Measurements from ENCODE around the gene SGTA. TPM values are rescaled to one million over a fixed set of nuclear protein-coding genes. Genes with fewer than 3 reads are reported as not detected.

SGTA gene
- total and polyA plus RNA-seq, 4 donors = 16.7 to 38.4 (median 21.0) TPM

- 98% methylated on average over 8 of the region's 8 CpGs for WGBS
- H3K9ac ChIP-seq (ENCODE audit: low read depth in 1 of 2, low read length in 2 of 2) = no peak overlapping the region
- H3K4me3 ChIP-seq (ENCODE audit: low read depth in 1 of 3, low read length in 3 of 3) = no peak overlapping the region
- no peaks in the 10 kb centered on the region for H3K9me3 ChIP-seq (ENCODE audit: control insufficient read depth in 4 of 4, low read length in 3 of 4)
- peaks cover 0 to 3% (median under 1%) of the 10 kb centered on the region in 4 donors for H3K4me1 ChIP-seq (ENCODE audit: control insufficient read depth in 4 of 4, insufficient read depth in 4 of 4, low read length in 3 of 4)
- H3K36me3 ChIP-seq (ENCODE audit: control insufficient read depth in 4 of 4, insufficient read depth in 3 of 4, low read depth in 1 of 4, low read length in 3 of 4) = peaks cover 0 to 21% (median 6%) of the 10 kb centered on the region in 4 donors
- DNase-seq (ENCODE audit: low spot score) = no peak
- TF ChIP-seq YY1 (IDR thresholded peaks at IDR 0.05) = no peak
- no peak for TF ChIP-seq ATF3 (IDR thresholded peaks at IDR 0.05)
- no peak for TF ChIP-seq EGR1 (IDR thresholded peaks at IDR 0.05; ENCODE audit: low read depth in 2 of 2)
- TF ChIP-seq RXRA (IDR thresholded peaks at IDR 0.05) = no peak
- no peak for TF ChIP-seq REST (IDR thresholded peaks at IDR 0.05)
- TF ChIP-seq HNF4G (IDR thresholded peaks at IDR 0.05) = no peak
- no peak for TF ChIP-seq MAX (IDR thresholded peaks at IDR 0.05)
- TF ChIP-seq RAD21 (IDR thresholded peaks at IDR 0.05) = no peak
- TF ChIP-seq FOXA2 (IDR thresholded peaks at IDR 0.05) = no peak
- TF ChIP-seq GABPA (IDR thresholded peaks at IDR 0.05 in 1 of 2, conservative IDR thresholded peaks at IDR 0.05 in 1 of 2) = no peak
- no peak for TF ChIP-seq CTCF (IDR thresholded peaks at IDR 0.05; ENCODE audit: low read depth, low read length, missing input control)
- H3K27ac ChIP-seq (ENCODE audit: low read depth in 1 of 2, low read length in 2 of 2) = no peak overlapping the region
- no peaks in the 10 kb centered on the region for H3K27me3 ChIP-seq (ENCODE audit: control insufficient read depth in 4 of 4, insufficient read depth in 4 of 4, low read length in 3 of 4)
Measured at GRCh38 chr19:2769218-2769617, 13.9 kb downstream of the SGTA start.

- Histone ChIP-seq H3K27me3 (ENCODE audit: control insufficient read depth in 4 of 4, insufficient read depth in 4 of 4, low read length in 3 of 4) (no peaks in the 10 kb centered on the region), H3K4me1 (ENCODE audit: control insufficient read depth in 4 of 4, insufficient read depth in 4 of 4, low read length in 3 of 4) (peaks cover 0 to 3% (median under 1%) of the 10 kb centered on the region in 4 donors), H3K27ac (ENCODE audit: low read depth in 1 of 2, low read length in 2 of 2) (no peak overlapping the region), H3K36me3 (ENCODE audit: control insufficient read depth in 4 of 4, insufficient read depth in 3 of 4, low read depth in 1 of 4, low read length in 3 of 4) (peaks cover 1 to 28% (median 7%) of the 10 kb centered on the region in 4 donors), H3K9ac (ENCODE audit: low read depth in 1 of 2, low read length in 2 of 2) (no peak overlapping the region), H3K4me3 (ENCODE audit: low read depth in 1 of 3, low read length in 3 of 3) (no peak overlapping the region), H3K9me3 (ENCODE audit: control insufficient read depth in 4 of 4, low read length in 3 of 4) (no peaks in the 10 kb centered on the region)
- TF ChIP-seq ATF3 (IDR thresholded peaks at IDR 0.05) = no peak
- TF ChIP-seq RAD21 (IDR thresholded peaks at IDR 0.05) = no peak
- no peak for TF ChIP-seq GABPA (IDR thresholded peaks at IDR 0.05 in 1 of 2, conservative IDR thresholded peaks at IDR 0.05 in 1 of 2)
- no peak for TF ChIP-seq ZBTB33 (IDR thresholded peaks at IDR 0.05)
- no peak for TF ChIP-seq YY1 (IDR thresholded peaks at IDR 0.05)
- no peak for TF ChIP-seq RXRA (IDR thresholded peaks at IDR 0.05)
- TF ChIP-seq MAX (IDR thresholded peaks at IDR 0.05) = no peak
- no peak for TF ChIP-seq HNF4A (conservative IDR thresholded peaks at IDR 0.05)
- TF ChIP-seq NR2F2 (IDR thresholded peaks at IDR 0.05) = no peak
- no peak for DNase-seq (ENCODE audit: low spot score)
- WGBS = 97% methylated on average over 29 of the region's 29 CpGs
Measured at GRCh38 chr19:2768365-2769132, 14.5 kb downstream of the SGTA start.
